Suprapubic skin (tissue), 4 donors: ENCODE measurements around the gene GNPAT. TPM values are rescaled to one million over a fixed set of nuclear protein-coding genes. Genes with fewer than 3 reads are reported as not detected.

ENCODE experiments used
- DNase-seq, 2 donors: peaks; one replicate each; pipeline ENCODE4 v3.0.0-alpha.2; 2019; ENCODE audit warnings: low spot score in 2 of 2
- H3K27ac ChIP-seq: fragments of 200-600 bp; sonication (generic); one replicate; pipeline ENCODE4 v1.5.1; 2019
- H3K27me3 ChIP-seq: fragments of 200-600 bp; sonication (generic); one replicate; pipeline ENCODE4 v1.5.1; 2019
- H3K36me3 ChIP-seq: fragments of 200-600 bp; sonication (generic); one replicate; pipeline ENCODE4 v1.5.1; 2019
- H3K4me1 ChIP-seq: fragments of 200-600 bp; sonication (generic); one replicate; pipeline ENCODE4 v1.5.1; 2019
- H3K4me3 ChIP-seq: fragments of 200-600 bp; sonication (generic); one replicate; pipeline ENCODE4 v1.5.1; 2019; ENCODE audit warnings: mild to moderate bottlenecking
- H3K9me3 ChIP-seq: fragments of 200-600 bp; sonication (generic); one replicate; pipeline ENCODE4 v1.5.1; 2019
- CTCF ChIP-seq, 2 donors: fragments of 200-600 bp in 1 of 2; fragments of 450-650 bp in 1 of 2; sonication (generic) in 1 of 2; IDR thresholded peaks; one replicate each; pipeline ENCODE4 v1.5.1; 2016 to 2019; ENCODE audit warnings: antibody characterized with exemption in 2 of 2, mild to moderate bottlenecking in 1 of 2, moderate library complexity in 1 of 2
- EP300 ChIP-seq: sonication (generic); formaldehyde crosslinking; IDR thresholded peaks from one replicate; pipeline ENCODE4 v1.6.1; 2017; ENCODE audit warnings: antibody characterized with exemption
- POLR2A ChIP-seq, 2 donors: fragments of 450-650 bp; IDR thresholded peaks; one replicate each; pipeline ENCODE4 v1.6.1; 2017; ENCODE audit warnings: antibody characterized with exemption in 2 of 2, mild to moderate bottlenecking in 2 of 2, moderate library complexity in 2 of 2
- POLR2AphosphoS5 ChIP-seq, 3 donors: sonication (generic); formaldehyde crosslinking; IDR thresholded peaks; one replicate each; pipeline ENCODE4 v1.6.1; 2017; ENCODE audit warnings: antibody characterized with exemption in 3 of 3
- WGBS: methylation state at CpG from one replicate; pipeline ENCODE4 v1.1.5; 2018; 5-methylcytosine and 5-hydroxymethylcytosine counted together
- total RNA-seq, 4 donors: library from RNA; depleted of rRNA; stranded (reverse); fragments of >200 nt; gene quantifications; one replicate each; pipeline ENCODE4 v1.1.0, GENCODE V29; 2016

Gene GNPAT
- total RNA-seq, 4 donors from 2014 or later: 32.5 to 56.9 (median 42.7) TPM

- H3K36me3 ChIP-seq: no peaks in the 10 kb centered on the region
- peaks cover 6% of the 10 kb centered on the region for H3K27me3 ChIP-seq
- H3K9me3 ChIP-seq: no peaks in the 10 kb centered on the region
- H3K27ac ChIP-seq: no peak overlapping the region
- no peak overlapping the region for H3K4me3 ChIP-seq
- no peak for TF ChIP-seq EP300
- TF ChIP-seq POLR2A (IDR thresholded peaks at IDR 0.05): no peak
- no peak for TF ChIP-seq CTCF (IDR thresholded peaks at IDR 0.05)
- no peak for TF ChIP-seq POLR2AphosphoS5 (IDR thresholded peaks at IDR 0.05)
- 71% methylated on average over 15 of the region's 17 CpGs for WGBS
- no peak for DNase-seq
- H3K4me1 ChIP-seq: peaks cover 9% of the 10 kb centered on the region
These were observed 25.9 kb upstream of the GNPAT start for GRCh38 chr1:231214918-231215680.

- Histone ChIP-seq H3K4me3 (no peak overlapping the region), H3K27ac (no peak overlapping the region), H3K27me3 (peaks cover 6% of the 10 kb centered on the region), H3K4me1 (peaks cover 9% of the 10 kb centered on the region), H3K9me3 (no peaks in the 10 kb centered on the region), H3K36me3 (no peaks in the 10 kb centered on the region)
- DNase-seq: no peak
- 80% methylated on average over 10 of the region's 10 CpGs for WGBS
- no peak for TF ChIP-seq EP300
- TF ChIP-seq POLR2A (IDR thresholded peaks at IDR 0.05): no peak
- TF ChIP-seq POLR2AphosphoS5 (IDR thresholded peaks at IDR 0.05): no peak
- no peak for TF ChIP-seq CTCF (IDR thresholded peaks at IDR 0.05)
These were observed 25.2 kb upstream of the GNPAT start for GRCh38 chr1:231215681-231216385.

GRCh38 chr1:231216498-231216897, 24.5 kb upstream of the GNPAT start:
- Histone ChIP-seq H3K36me3 (no peaks in the 10 kb centered on the region), H3K9me3 (no peaks in the 10 kb centered on the region), H3K27me3 (peaks cover 6% of the 10 kb centered on the region), H3K4me1 (peaks cover 8% of the 10 kb centered on the region), H3K27ac (no peak overlapping the region), H3K4me3 (no peak overlapping the region)
- WGBS: 25% methylated on average over 4 of the region's 4 CpGs
- TF ChIP-seq EP300: no peak
- TF ChIP-seq CTCF (IDR thresholded peaks at IDR 0.05): no peak
- TF ChIP-seq POLR2AphosphoS5 (IDR thresholded peaks at IDR 0.05): no peak
- no peak for TF ChIP-seq POLR2A (IDR thresholded peaks at IDR 0.05)
- DNase-seq: no peak

- Histone ChIP-seq H3K4me3 (no peak overlapping the region), H3K9me3 (no peaks in the 10 kb centered on the region), H3K36me3 (no peaks in the 10 kb centered on the region), H3K27ac (no peak overlapping the region), H3K27me3 (peaks cover 6% of the 10 kb centered on the region), H3K4me1 (peaks cover 6% of the 10 kb centered on the region)
- 85% methylated on average over 10 of the region's 11 CpGs for WGBS
- DNase-seq: peak in 1 of 2 donors; percentile 59
- TF ChIP-seq EP300 (no peak), POLR2AphosphoS5 (IDR thresholded peaks at IDR 0.05) (no peak), CTCF (IDR thresholded peaks at IDR 0.05) (no peak), POLR2A (IDR thresholded peaks at IDR 0.05) (no peak)
These were observed 24.0 kb upstream of the GNPAT start for GRCh38 chr1:231217056-231217455.

- WGBS: 73% methylated on average over 6 of the region's 6 CpGs
These were observed 22.9 kb upstream of the GNPAT start for GRCh38 chr1:231218078-231218477.

More at GRCh38 chr1:231218078-231218477, 22.9 kb upstream of the GNPAT start:
- Histone ChIP-seq H3K4me3 (no peak overlapping the region), H3K9me3 (no peaks in the 10 kb centered on the region), H3K27me3 (peaks cover 6% of the 10 kb centered on the region), H3K4me1 (peaks cover 6% of the 10 kb centered on the region), H3K36me3 (peaks cover 5% of the 10 kb centered on the region), H3K27ac (no peak overlapping the region)
- no peak for TF ChIP-seq POLR2A (IDR thresholded peaks at IDR 0.05)
- no peak for TF ChIP-seq POLR2AphosphoS5 (IDR thresholded peaks at IDR 0.05)
- TF ChIP-seq EP300: no peak
- no peak for DNase-seq
